GM18520 (cell line): ENCODE measurements around the gene CNNM4.
A peak's percentile ranks its signal among the peaks of the same experiment; 100 is the strongest.

Source experiments
- ATAC-seq: cut with Tn5 transposase; IDR thresholded peaks from one replicate; pipeline ENCODE4 v1.9.1; 2021; ENCODE audit not compliant: unreplicated experiment

CNNM4 gene

DNA sequence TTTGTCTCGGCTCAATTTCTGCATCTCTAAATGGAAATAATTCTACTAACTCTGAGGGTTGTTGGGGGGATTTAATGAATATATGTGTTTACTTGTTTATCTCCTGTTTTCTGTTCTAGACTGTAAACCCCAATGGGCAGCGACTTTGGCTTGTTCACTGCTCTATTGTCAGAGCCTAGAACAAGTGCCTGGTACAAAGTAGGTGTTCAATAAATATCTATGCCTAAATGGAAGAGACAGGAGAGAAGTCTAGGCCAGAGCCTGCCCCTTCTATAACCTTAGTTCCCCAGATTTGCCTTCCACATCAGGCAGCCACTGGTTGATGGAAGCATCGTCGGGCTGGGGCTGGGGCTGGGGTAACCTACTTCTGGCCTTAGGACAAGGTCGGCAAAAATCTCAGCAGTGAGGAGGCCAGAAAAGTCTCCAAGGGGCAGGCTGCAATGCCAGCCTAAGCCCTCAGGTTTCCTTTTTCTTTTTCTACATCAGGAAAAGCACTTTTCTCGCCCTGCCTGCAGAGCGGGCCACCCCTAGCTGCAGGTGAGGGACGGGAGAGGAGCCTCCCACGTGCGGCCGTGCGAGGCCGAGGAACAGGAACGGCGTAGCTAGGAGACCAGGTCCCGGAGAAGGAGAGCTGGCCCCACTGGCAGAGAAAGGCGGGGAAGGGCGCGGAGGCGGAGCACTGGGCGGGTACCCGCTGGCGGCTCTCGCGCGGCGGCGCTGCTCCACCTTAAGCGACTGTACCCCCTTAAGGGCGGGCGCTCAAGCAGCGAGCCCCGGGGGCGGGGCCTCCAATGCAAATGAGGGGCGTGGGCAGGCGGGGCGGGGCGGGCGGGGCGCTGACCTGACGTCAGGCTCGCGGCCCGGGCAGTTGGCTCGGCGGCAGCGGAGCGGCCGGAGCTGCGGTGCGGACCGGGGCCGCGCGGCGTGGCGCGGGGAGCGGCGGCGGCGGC is at the start of gene CNNM4:
CNNM4 (plus strand) TSS at position 867 of the 950 bp plus-strand sequence. CDS start 98 bp downstream, outside the sequence.
- peak; percentile 77 for ATAC-seq

DNA sequence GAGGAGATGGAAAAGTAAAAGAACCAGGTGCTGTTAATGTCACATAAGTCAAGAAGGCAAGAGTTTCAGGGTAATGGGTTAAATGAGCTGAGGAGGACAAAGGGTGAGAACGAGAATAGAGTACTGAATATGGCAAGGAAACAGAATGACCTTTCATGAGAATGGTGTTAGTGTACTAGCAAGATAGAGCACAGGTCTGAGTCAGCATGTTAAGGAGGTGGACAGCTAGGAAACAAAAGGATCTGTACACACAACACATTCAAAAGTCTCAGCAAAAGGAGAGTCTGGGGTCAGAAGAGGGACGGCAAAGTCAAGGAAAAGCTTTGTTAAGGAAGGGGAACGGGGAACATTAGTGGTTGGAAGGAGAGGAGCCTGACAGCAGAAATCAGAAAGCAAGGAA is 49.7 kb upstream of the CNNM4 start:
- no peak for ATAC-seq

DNA sequence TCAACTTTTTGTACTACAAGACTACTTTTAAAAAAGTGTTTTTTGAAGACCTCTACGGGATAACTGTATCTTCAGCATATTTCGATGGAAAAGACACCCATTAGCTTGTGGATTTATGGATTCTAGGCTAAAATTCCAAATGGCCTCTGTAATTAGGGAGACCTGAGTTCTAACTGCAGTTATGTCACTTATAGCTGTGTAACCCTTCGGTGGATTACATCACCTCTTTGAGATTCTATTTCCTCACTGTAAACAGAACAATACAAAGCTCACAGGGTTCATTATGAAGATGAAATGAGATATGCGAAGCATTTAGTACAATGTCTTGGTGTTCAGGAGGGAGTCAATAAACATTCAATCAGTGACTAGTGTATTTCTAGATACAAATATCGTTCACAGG is 45.0 kb upstream of the CNNM4 start:
- ATAC-seq, result no peak

DNA sequence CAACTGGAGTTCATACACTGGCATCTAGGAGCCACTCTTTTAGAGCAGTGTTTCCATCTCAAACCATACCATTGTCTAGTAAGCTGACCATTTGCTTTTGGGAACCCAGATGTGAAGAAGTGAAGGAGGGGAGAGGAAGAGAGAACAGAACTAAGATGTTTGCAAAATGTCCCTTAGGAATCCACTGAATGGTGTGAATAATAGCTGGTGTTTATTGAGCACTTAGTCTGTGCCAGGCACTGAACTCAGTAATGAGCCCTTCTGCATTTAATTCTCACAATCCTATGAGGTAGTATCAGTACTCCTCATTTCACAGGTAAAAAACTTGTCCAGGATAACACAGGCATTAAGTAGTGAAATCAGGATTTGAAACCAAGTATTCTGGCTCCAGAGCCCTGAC is 44.3 kb upstream of the CNNM4 start:
- no peak for ATAC-seq

- ATAC-seq, result no peak
Observed at GRCh38 chr2:96726131-96726530, 34.6 kb upstream of the CNNM4 start.

DNA sequence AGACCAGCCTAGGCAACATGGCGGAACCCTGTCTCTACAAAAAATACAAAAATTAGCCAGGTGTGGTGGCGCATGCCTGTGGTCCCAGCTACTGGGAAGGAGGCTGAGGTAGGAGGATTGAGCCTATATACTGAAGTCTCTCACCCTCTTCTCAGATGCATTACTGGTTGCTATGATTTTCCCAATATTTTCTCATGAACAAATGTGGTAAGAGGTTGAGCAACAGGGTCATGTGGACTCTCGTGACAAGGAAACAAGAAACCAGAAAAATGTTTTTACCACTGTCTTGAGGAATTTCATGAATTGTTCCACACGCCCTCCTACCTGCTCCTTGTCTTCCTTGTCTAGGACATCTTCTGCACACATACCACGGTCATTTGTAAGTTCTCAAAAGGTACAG is 33.3 kb upstream of the CNNM4 start:
- no peak for ATAC-seq

DNA sequence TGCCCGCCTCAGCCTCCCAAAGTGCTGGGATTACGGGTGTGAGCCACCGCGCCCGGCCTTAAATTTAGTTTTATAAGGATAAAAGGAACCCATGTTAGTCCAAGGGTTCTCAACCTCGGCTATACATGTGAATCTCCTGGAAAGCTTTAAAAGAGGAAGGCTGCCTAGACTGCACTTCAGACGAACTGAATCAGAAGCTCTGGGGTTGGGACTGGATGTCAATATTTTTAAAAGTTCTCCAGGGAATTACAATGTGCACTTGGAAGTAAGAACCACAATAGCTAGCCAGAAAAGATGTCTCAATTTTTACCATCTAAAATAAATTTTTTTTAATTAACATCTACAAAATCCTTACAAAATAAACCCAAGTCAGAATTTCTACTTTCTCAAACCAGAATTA is 31.0 kb upstream of the CNNM4 start:
- no peak for ATAC-seq

GRCh38 chr2:96730212-96730611 is 30.5 kb upstream of the CNNM4 start:
- no peak for ATAC-seq

DNA sequence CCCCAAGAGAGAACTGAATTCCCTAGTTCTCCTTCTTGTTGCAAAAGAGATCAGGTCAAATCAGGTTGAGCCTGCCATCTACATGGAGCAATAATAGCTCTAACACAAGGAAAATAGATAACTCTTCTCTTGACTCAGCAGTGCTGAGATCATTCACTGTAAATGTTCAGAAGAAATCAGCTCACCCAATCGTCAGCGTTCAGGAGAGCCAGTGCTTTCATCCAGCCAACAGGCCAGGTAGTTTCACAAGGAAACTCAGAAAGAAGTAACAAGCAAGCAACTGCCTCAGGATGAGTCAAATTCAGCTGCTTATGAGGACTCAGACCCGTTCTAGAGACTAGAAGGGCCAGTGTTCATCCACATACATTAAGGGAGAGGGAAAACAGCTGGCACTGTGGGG is 26.8 kb upstream of the CNNM4 start:
- ATAC-seq, result no peak

DNA sequence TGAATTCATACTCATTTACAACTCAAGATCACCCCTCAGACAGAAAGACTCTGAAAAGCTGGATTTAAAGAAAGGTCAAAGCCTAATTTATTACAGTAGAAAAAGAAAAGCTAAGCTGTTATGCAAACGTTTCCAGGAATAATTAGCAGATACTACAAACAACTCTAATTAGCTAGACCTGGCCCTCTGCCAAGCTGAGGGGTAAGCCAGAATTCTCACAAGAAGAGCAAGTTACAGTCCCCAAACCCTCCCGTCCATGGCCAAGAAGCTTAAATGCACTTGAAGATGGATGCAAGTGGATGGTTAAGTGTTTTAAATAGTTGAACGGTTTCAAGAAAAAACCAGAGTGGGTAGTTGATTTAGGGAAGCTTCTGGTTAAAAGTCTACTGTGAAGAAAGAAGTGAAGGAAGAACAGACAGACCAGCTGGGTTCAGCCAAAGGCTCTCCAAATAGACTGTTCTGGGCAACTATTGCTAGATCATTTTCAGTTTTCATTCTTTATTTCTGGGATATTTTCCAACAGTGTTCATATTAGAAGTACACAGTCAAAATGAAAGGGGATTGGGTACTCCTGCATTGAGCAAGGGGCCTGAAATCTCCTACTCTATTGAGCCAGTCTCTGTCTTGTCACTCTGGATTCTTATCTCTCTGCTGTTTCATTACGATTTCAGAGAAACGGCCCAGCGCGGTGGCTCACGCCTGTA is 25.7 kb upstream of the CNNM4 start:
- ATAC-seq, result no peak

- no peak for ATAC-seq
Observed at GRCh38 chr2:96737251-96737650, 23.5 kb upstream of the CNNM4 start.

DNA sequence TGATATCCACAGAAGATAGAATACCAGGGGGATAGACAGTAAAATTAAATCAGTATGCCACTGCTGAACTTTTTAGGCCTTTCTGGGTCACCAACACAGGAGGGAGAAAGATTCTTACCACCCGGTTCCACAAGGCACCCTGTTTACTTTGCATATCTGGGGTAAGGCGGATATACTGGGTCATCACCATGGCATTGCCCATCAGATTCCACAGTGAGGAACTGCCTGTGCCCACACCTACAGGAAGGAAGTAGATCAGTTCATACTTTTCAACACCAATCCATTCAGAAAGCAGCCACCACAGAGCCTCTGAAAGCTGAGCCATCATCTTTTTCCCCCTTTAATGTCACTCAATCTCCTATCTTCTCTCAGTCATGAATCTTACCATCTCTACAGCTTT is 22.9 kb upstream of the CNNM4 start:
- no peak for ATAC-seq

DNA sequence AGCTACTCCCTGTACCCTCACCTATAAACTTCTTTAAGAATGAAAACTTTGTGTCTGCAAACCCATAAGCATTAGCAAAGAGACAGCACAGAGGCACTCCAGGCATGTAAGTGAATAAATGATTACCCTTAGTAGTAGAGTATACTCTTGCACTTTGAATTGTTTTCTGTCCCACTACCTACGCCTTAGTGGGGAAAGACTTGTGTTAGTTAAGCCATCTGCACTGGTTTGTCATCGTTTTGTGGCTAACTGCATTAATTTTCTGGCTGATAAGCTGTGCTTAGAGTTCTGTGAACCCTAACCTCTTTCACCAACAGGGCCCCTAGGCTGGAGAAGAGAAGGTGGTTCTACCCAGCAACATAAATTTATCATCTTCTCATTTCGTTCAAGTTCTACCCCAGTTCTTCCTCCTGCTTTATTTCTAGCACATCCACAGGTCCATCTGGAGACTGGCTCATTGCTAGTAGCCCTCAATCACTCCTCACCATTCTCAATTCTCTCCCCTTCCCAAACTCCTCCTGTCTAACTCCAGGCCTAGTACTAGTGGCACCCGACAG is 21.5 kb upstream of the CNNM4 start:
- no peak for ATAC-seq

GRCh38 chr2:96739633-96740428 is 20.9 kb upstream of the CNNM4 start, which contains the start of gene LMAN2L:
LMAN2L (minus strand) TSS chr2:96740064; CDS start chr2:96740040, 24 bp downstream.
- ATAC-seq, result peak; percentile 97

GRCh38 chr2:96747061-96747617 is 13.6 kb upstream of the CNNM4 start:
- ATAC-seq, result no peak

- ATAC-seq, result no peak
Observed at GRCh38 chr2:96751800-96752199, 8.9 kb upstream of the CNNM4 start.

DNA sequence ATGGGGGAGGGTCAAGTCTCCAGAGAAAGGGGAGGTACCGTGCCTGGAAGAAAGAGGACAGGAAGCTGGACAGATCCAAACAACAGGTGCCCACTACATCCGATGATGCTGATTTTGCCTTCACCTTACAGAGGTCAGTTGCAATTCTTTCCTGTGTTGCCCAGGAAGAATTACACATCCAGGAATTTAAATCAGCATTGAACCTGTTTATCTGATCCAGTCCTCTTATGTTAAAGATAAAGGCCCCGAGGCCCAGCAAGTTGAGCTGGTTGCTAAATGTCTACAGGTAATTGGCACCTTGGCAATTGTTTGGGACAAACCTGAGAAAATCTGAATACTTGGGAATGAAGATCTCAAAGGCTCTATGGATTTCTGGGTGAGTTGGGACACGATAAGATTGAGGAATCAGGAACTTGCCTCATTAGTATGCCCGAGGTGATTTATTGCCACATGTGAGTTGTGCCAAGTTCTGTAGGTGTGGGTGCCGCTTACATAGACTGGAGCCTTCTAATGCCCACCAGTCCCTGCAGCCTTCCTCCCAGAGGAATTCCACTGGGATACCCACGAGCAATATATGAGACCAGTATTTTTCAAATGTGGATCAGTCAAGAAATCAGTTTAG is 6.9 kb upstream of the CNNM4 start:
- ATAC-seq, result no peak

DNA sequence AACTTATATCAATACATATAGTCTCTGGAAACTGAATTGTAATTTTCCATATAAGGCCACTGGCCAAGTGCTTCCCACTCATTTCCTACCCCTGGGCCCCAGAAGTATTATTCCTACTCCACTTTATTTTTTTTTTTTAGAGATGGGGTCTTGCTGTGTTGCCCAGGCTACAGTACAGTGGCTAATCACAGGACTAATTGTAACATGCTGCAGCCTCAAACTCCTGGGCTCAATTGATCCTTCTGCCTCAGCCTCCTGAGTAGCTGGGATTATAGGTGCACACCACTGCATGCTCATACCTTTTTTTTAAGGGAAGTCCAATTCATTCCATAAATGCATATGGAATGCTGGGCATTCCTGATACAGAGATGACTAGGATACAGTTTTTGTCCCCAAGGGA is 6.4 kb upstream of the CNNM4 start:
- no peak for ATAC-seq

GRCh38 chr2:96756788-96757476 is 3.8 kb upstream of the CNNM4 start:
- ATAC-seq, result no peak

GRCh38 chr2:96757477-96757860 is 3.2 kb upstream of the CNNM4 start:
- ATAC-seq, result no peak
